Lower lobe of right lung (tissue), 2 donors: ENCODE results near the gene KRT6A. TPM values are rescaled to one million over a fixed set of nuclear protein-coding genes. Genes with fewer than 3 reads are reported as not detected.
A peak's percentile ranks its signal among the peaks of the same experiment; 100 is the strongest.
"Not testable (repeated sequence)": the region's sequence is repeated elsewhere in the genome, so short reads cannot be mapped to it uniquely, and the experiment has no call there.

ENCODE experiments used
- ATAC-seq, 2 donors: fragments of 200-7000 bp; cut with Tn5 transposase; one replicate each; pipeline ENCODE4 v1.9.1; 2020 to 2022; ENCODE audit warnings: mild to moderate bottlenecking in 2 of 2, moderate library complexity in 2 of 2
- DNase-seq: peaks from one replicate; pipeline ENCODE4 v3.0.0-alpha.2; 2020
- H3K27ac ChIP-seq: fragments of 200-600 bp; one replicate; pipeline ENCODE4 v1.8.0; 2022
- H3K27me3 ChIP-seq: fragments of 200-600 bp; one replicate; pipeline ENCODE4 v1.8.0; 2022; ENCODE audit warnings: low read depth
- H3K36me3 ChIP-seq: fragments of 200-600 bp; one replicate; pipeline ENCODE4 v1.8.0; 2022; ENCODE audit warnings: mild to moderate bottlenecking
- H3K4me1 ChIP-seq: fragments of 200-600 bp; one replicate; pipeline ENCODE4 v1.8.0; 2022
- H3K4me3 ChIP-seq: fragments of 200-600 bp; one replicate; pipeline ENCODE4 v1.8.0; 2022; ENCODE audit warnings: mild to moderate bottlenecking
- H3K9me3 ChIP-seq: fragments of 200-600 bp; one replicate; pipeline ENCODE4 v1.8.0; 2022
- CTCF ChIP-seq: fragments of 200-600 bp; IDR thresholded peaks from one replicate; pipeline ENCODE4 v1.8.0; 2022; ENCODE audit warnings: antibody characterized with exemption, mild to moderate bottlenecking
- intact Hi-C: fragments of 100-400 bp; cut with DNase I; formaldehyde crosslinking; loops from one replicate; pipeline ENCODE4 v1.11.0; 2022
- total RNA-seq: library from RNA; stranded (reverse); fragmentation: NEBNext Ultra II Directional; extraction: Animal tissue kit (Norgen Biotek cat#: 25700); gene quantifications from one replicate; pipeline ENCODE4 v1.2.1, GENCODE V29; 2021
- donor health status: DM: no; HTN: yes; CAD: no; lungs with severe emphysema.

The KRT6A gene
- total RNA-seq, 1 donor from 2014 or later: 0.74 TPM

GRCh38 chr12:52494100-52494499, 1.0 kb upstream of the KRT6A start:
- no peak overlapping the region for H3K4me3 ChIP-seq
- H3K4me1 ChIP-seq: peaks cover 17% of the 10 kb centered on the region
- H3K36me3 ChIP-seq: no peaks in the 10 kb centered on the region
- no peaks in the 10 kb centered on the region for H3K9me3 ChIP-seq
- no peak for TF ChIP-seq CTCF
- ATAC-seq (peak in 1 of 2 donors; percentile 8), DNase-seq (no peak)
- no peak overlapping the region for H3K27ac ChIP-seq
- H3K27me3 ChIP-seq: no peaks in the 10 kb centered on the region
- intact Hi-C loops: no loop called here

- DNase-seq, H3K27ac ChIP-seq, H3K27me3 ChIP-seq, H3K4me3 ChIP-seq, intact Hi-C loops, ATAC-seq, H3K9me3 ChIP-seq, H3K36me3 ChIP-seq: not testable (repeated sequence)
- peaks cover 17% of the 10 kb centered on the region for H3K4me1 ChIP-seq
Measured at GRCh38 chr12:52492405-52492804, 652 bp downstream of the KRT6A start.

DNA sequence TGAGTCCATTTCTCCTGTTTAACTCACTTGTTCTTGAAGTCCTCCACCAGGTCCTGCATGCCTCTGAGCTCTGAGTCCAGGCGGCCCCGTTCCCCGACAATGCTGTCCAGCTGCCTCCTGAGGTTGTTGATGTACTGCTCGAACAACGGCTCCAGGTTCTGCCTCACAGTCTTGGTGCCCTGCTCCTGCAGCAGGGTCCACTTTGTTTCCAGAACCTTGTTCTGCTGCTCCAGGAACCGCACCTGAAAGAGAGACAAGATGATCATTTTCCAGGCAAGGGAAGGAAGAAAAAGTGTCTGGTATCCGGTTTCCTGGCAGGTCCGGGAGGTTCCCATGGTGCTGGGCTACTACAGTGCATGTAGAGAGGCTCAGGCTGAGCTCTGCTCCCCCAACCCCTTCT, 1.6 kb downstream of the KRT6A start:
- H3K9me3 ChIP-seq, H3K27ac ChIP-seq, ATAC-seq, DNase-seq, H3K36me3 ChIP-seq, H3K27me3 ChIP-seq, intact Hi-C loops, H3K4me3 ChIP-seq: not testable (repeated sequence)
- H3K4me1 ChIP-seq: peaks cover 17% of the 10 kb centered on the region

DNA sequence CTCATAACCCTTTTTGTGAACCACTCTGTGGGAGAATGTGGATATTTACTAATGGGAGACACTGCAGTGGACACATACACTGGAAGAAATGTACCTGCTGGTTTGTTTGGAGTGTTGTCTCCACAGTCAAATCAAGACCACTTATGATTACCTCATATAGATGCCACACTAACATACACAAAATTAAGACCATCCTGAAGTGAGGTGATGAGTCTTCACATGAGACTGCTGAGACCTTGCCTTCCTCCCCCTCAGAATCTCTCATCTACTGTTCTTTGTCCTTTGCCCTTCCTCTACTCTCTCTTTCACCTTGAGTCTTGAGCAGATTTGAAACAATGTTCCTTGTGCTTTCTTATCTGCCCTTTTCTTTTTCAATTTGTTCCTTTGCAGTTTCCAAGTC, 4.3 kb downstream of the KRT6A start:
- no peaks in the 10 kb centered on the region for H3K4me1 ChIP-seq
- intact Hi-C loops: no loop called here
- H3K36me3 ChIP-seq: no peaks in the 10 kb centered on the region
- no peaks in the 10 kb centered on the region for H3K27me3 ChIP-seq
- H3K4me3 ChIP-seq: no peak overlapping the region
- H3K27ac ChIP-seq: no peak overlapping the region
- TF ChIP-seq CTCF: no peak
- no peak for DNase-seq
- peaks cover 6% of the 10 kb centered on the region for H3K9me3 ChIP-seq
- no peak for ATAC-seq

DNA sequence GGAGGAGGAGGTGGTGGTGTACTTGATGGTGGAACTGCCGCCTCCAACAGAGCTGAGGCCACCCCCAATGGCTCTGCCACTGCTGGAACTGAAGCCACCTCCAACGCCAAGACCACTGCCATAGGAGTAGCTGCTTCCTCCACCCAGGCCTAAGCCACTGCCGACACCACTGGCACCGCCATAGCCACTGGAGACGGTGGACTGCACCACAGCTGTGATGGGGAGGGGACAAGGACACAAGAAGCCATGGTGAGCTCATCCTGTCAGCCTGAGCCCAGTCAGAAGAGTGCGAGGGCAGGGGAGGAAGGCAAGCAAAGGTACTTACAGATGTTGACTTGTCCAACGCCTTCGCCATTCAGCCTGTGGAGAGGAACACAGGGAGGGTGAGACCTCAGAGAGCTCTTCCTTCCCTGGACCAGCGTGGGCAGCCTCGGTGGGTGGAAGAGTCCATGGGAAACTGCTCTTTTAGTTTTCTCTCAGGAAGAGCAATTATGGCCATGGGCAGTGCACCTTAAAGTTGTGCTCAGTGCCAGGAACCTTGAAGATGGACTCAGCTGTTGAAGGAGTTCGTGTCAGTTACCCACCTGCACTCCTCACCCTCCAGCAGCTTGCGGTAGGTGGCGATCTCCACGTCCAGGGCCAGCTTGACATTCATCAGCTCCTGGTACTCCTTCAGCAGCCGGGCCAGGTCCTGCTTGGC, 5.2 kb downstream of the KRT6A start:
- H3K27me3 ChIP-seq, DNase-seq, H3K4me1 ChIP-seq, H3K4me3 ChIP-seq, H3K36me3 ChIP-seq, H3K27ac ChIP-seq, ATAC-seq, intact Hi-C loops, H3K9me3 ChIP-seq: not testable (repeated sequence)

DNA sequence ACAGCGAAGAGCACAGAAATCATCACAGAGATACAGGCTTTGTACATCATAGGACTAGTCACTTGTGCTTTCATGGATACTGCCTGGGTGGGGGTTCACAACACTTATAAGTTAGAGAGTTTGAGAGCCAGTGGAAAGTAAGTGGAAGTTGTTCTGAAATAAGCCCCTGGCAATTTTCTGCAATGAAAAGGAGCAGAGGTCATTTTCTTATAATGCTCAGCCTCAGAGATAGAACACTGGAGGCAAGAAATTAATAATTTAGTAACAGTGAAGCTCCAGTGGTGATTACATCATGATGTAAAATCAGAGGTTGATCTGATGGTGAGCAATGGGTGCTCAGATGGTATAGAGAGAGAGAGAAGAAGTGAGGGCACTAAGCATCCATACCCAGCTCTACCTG, 5.8 kb downstream of the KRT6A start:
- H3K36me3 ChIP-seq: no peaks in the 10 kb centered on the region
- intact Hi-C loops: no loop called here
- H3K27me3 ChIP-seq: no peaks in the 10 kb centered on the region
- H3K4me1 ChIP-seq: no peaks in the 10 kb centered on the region
- no peak for TF ChIP-seq CTCF
- ATAC-seq (no peak), DNase-seq (no peak)
- no peak overlapping the region for H3K4me3 ChIP-seq
- H3K9me3 ChIP-seq: peaks cover 6% of the 10 kb centered on the region
- no peak overlapping the region for H3K27ac ChIP-seq

- no peak overlapping the region for H3K27ac ChIP-seq
- no peaks in the 10 kb centered on the region for H3K36me3 ChIP-seq
- no peak overlapping the region for H3K4me3 ChIP-seq
- ATAC-seq (no peak), DNase-seq (no peak)
- no peaks in the 10 kb centered on the region for H3K27me3 ChIP-seq
- H3K9me3 ChIP-seq: peaks cover 6% of the 10 kb centered on the region
- no peaks in the 10 kb centered on the region for H3K4me1 ChIP-seq
- intact Hi-C loops: no loop called here
- TF ChIP-seq CTCF: no peak
Measured at GRCh38 chr12:52486166-52487105, 6.6 kb downstream of the KRT6A start.
